HEK293T (cell line): ENCODE results near the gene INVS.
"Not testable (repeated sequence)": the region's sequence is repeated elsewhere in the genome, so short reads cannot be mapped to it uniquely, and the experiment has no call there.

ENCODE experiments used
- CTCF ChIA-PET: fragments of 350-600 bp; formaldehyde crosslinking; extraction: SDS; loops from one replicate; lab custom pipeline; 2021; ENCODE audit warnings: antibody characterized with exemption, inconsistent platforms; lab: Yijun Ruan, JAX
- POLR2A ChIA-PET: fragments of 350-600 bp; formaldehyde crosslinking; extraction: SDS; loops from one replicate; lab custom pipeline; 2020; ENCODE audit warnings: antibody characterized with exemption, inconsistent platforms; lab: Yijun Ruan, JAX
- DNase-seq: peaks from one replicate; pipeline ENCODE4 v3.0.0; 2012; ENCODE audit warnings: mixed read lengths; ENCODE audit errors: extremely low spot score
- ARNT ChIP-seq: fragments of 450-650 bp; IDR thresholded peaks from 2 replicates; pipeline ENCODE4 v1.6.1; 2017; ENCODE audit warnings: mild to moderate bottlenecking
- BHLHE40 ChIP-seq: fragments of 450-650 bp; IDR thresholded peaks from 2 replicates; pipeline ENCODE4 v1.6.1; 2016; ENCODE audit warnings: mild to moderate bottlenecking, moderate library complexity, borderline replicate concordance
- CTBP1 ChIP-seq: fragments of 450-650 bp; IDR thresholded peaks from 2 replicates; pipeline ENCODE4 v1.6.1; 2016; ENCODE audit warnings: borderline replicate concordance
- ELF4 ChIP-seq: fragments of 450-650 bp; IDR thresholded peaks from 2 replicates; pipeline ENCODE4 v1.6.1; 2017; ENCODE audit warnings: antibody characterized with exemption
- FOXA1 ChIP-seq: fragments of 450-650 bp; IDR thresholded peaks from 2 replicates; pipeline ENCODE4 v1.6.1; 2016; ENCODE audit warnings: mild to moderate bottlenecking
- FOXK2 ChIP-seq: fragments of 450-650 bp; IDR thresholded peaks from 2 replicates; pipeline ENCODE4 v1.6.1; 2016; ENCODE audit warnings: mild to moderate bottlenecking
- FOXM1 ChIP-seq: fragments of 450-650 bp; IDR thresholded peaks from 2 replicates; pipeline ENCODE4 v1.6.1; 2017; ENCODE audit warnings: mild to moderate bottlenecking, borderline replicate concordance
- HDGF ChIP-seq: fragments of 450-650 bp; IDR thresholded peaks from 2 replicates; pipeline ENCODE4 v1.6.1; 2017; ENCODE audit warnings: antibody characterized with exemption, borderline replicate concordance
- L3MBTL2 ChIP-seq: fragments of 450-650 bp; conservative IDR thresholded peaks from 2 replicates; pipeline ENCODE4 v1.6.1; 2016; ENCODE audit warnings: mild to moderate bottlenecking
- LEF1 ChIP-seq: fragments of 450-650 bp; IDR thresholded peaks from 2 replicates; pipeline ENCODE4 v1.6.1; 2017; ENCODE audit warnings: mild to moderate bottlenecking, borderline replicate concordance
- NFRKB ChIP-seq: fragments of 450-650 bp; IDR thresholded peaks from 2 replicates; pipeline ENCODE4 v1.6.1; 2016; ENCODE audit warnings: mild to moderate bottlenecking, moderate library complexity
- PKNOX1 ChIP-seq: fragments of 450-650 bp; IDR thresholded peaks from 2 replicates; pipeline ENCODE4 v1.6.1; 2016
- SP1 ChIP-seq: fragments of 450-650 bp; IDR thresholded peaks from 2 replicates; pipeline ENCODE4 v1.6.1; 2017
- SUZ12 ChIP-seq: fragments of 450-650 bp; IDR thresholded peaks from 2 replicates; pipeline ENCODE4 v1.6.1; 2016; ENCODE audit warnings: mild to moderate bottlenecking
- TARDBP ChIP-seq: fragments of 450-650 bp; IDR thresholded peaks from 2 replicates; pipeline ENCODE4 v1.6.1; 2016
- ZNF384 ChIP-seq: fragments of 450-650 bp; IDR thresholded peaks from 2 replicates; pipeline ENCODE4 v1.6.1; 2016

INVS gene

GRCh38 chr9:100308965-100309564 lies 210.0 kb downstream of the INVS start:
- TF ChIP-seq CTBP1 (no peak), HDGF (no peak), LEF1 (no peak), NFRKB (no peak), SP1 (no peak), TARDBP (no peak), PKNOX1 (no peak), L3MBTL2 (no peak)
- POLR2A ChIA-PET = no interaction called here
- DNase-seq = no peak
- CTCF ChIA-PET = no interaction called here

- TF ChIP-seq ZNF384 (no peak), FOXM1 (no peak), L3MBTL2 (no peak), CTBP1 (no peak), PKNOX1 (no peak), ELF4 (no peak), SP1 (no peak), LEF1 (no peak)
- CTCF ChIA-PET = no interaction called here
- no peak for DNase-seq
- POLR2A ChIA-PET = no interaction called here
Measured at GRCh38 chr9:100309992-100310391, 210.9 kb downstream of the INVS start.

- no peak for DNase-seq
- ChIA-PET POLR2A (no interaction called here), CTCF (no interaction called here)
- no peak for TF ChIP-seq ZNF384
- no peak for TF ChIP-seq FOXK2
- TF ChIP-seq BHLHE40 = no peak
- TF ChIP-seq SUZ12 = no peak
- no peak for TF ChIP-seq HDGF
- TF ChIP-seq ARNT = no peak
- no peak for TF ChIP-seq SP1
- TF ChIP-seq CTBP1 = no peak
- TF ChIP-seq PKNOX1 = no peak
- TF ChIP-seq NFRKB = no peak
- TF ChIP-seq FOXA1 = no peak
Measured at GRCh38 chr9:100315561-100315960, 216.5 kb downstream of the INVS start.

GRCh38 chr9:100317706-100318105 lies 218.7 kb downstream of the INVS start:
- DNase-seq = no peak
- POLR2A ChIA-PET = no interaction called here

GRCh38 chr9:100322954-100323536 lies 224.0 kb downstream of the INVS start:
- DNase-seq = peak; percentile 13
- ChIA-PET POLR2A (no interaction called here), CTCF (no interaction called here)
- TF ChIP-seq PKNOX1 = peak; percentile 58
- no peak for TF ChIP-seq HDGF
- no peak for TF ChIP-seq BHLHE40

More at GRCh38 chr9:100317706-100318105, 218.7 kb downstream of the INVS start:
- CTCF ChIA-PET = no interaction called here
- no peak for TF ChIP-seq HDGF
- no peak for TF ChIP-seq ELF4

GRCh38 chr9:100324594-100325200 lies 225.7 kb downstream of the INVS start:
- CTCF ChIA-PET = interaction anchor here (0.5 to 1.3 kb wide), 9 partner anchors 9 to 271 kb away, joined by 3 to 6 read pairs (median 3); no protein-coding TSS in a partner anchor
- TF ChIP-seq ELF4 = no peak
- TF ChIP-seq SUZ12 = no peak
- no peak for TF ChIP-seq HDGF
- no peak for TF ChIP-seq FOXA1
- no peak for TF ChIP-seq TARDBP
- no peak for TF ChIP-seq FOXM1
- no peak for TF ChIP-seq BHLHE40
- TF ChIP-seq SP1 = no peak
- TF ChIP-seq L3MBTL2 = no peak
- TF ChIP-seq NFRKB = no peak
- no peak for TF ChIP-seq FOXK2
- no peak for TF ChIP-seq CTBP1
- no peak for TF ChIP-seq ARNT
- TF ChIP-seq LEF1 = no peak
- no peak for TF ChIP-seq PKNOX1
- no peak for TF ChIP-seq ZNF384
- DNase-seq = peak; percentile 9
- POLR2A ChIA-PET = no interaction called here

- POLR2A ChIA-PET, DNase-seq, CTCF ChIA-PET: not testable (repeated sequence)
Measured at GRCh38 chr9:100338736-100339135, 239.7 kb downstream of the INVS start.
